GM21723 (cell line): ENCODE measurements around the gene SPEG.

Experiments
- ATAC-seq: cut with Tn5 transposase; IDR thresholded peaks from one replicate; pipeline ENCODE4 v1.9.1; 2021; ENCODE audit warnings: mild to moderate bottlenecking, moderate library complexity; ENCODE audit not compliant: unreplicated experiment

The SPEG gene

GRCh38 chr2:219441451-219442255, 7.0 kb downstream of the SPEG start:
- no peak for ATAC-seq

DNA sequence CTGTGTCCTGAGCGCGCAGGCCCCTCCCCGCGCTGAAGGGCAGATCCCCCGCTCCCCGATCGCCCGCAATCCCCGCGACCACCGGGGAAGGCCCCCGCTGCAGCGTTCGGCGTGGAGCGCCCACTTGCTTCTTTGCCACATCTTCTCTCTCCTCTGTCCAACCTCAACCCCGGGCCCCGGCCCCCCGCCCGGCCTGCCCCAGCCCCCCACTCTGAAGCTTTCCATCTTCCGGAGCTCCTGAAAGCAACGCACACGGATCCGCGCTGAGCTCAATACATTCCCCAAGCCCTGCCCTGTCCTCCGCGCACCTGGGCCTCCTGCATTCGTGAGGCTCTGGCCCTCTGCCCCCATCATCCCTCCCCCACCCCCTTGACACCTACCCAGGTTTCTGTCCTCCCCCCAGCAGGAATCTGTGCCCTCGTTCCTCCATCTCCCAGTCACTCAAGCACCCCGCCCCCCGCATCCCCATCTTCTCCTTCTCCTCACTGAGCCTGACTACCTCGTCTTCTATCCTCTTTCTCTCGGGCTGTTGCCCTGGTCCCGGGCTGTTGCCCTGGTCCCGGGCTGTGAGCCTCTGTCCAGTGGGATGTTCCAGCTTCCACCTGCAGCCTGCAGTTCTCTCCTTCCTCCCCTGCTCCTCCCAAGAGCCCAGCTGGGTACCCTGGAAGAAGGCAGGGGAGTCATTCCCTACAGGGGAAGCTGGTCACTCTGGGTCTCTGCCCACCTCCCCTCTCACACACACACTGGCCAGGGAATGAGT, 7.8 kb downstream of the SPEG start:
- no peak for ATAC-seq

DNA sequence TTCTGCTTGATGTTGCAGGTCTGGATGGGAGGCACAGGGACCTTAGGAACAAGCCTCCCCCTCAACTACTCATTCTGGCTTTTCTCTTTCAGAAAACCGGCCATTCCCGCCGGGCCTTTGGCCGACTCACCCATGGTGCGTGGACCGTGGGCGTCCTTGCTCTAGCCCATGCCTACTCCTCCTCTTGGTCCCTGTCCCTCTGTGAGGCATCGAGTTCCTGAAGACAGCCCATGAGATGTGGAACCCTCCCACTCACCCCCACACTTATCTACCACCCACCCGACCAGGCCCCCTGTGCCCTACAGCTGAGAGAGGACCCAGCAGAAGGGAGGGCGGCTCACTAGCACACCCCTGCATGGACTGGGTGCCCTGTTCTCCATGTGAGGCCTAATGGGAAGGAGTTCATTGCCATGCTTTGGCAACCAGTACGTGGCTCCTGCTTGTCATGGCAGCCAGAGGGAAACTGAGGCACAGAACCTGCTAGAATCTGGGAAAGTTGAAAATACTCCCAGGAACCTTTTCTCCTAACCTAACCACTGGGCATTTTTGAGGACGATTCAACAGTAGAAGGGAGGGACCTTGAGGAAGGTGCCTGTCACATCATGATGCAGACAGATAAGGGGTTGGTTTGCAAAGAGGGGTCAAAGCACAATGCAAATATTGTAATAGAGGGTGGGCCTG, 8.5 kb downstream of the SPEG start:
- no peak for ATAC-seq

- ATAC-seq: no peak
These were observed 9.0 kb downstream of the SPEG start for GRCh38 chr2:219443697-219444023.

GRCh38 chr2:219444566-219445091, 10.0 kb downstream of the SPEG start:
- ATAC-seq: no peak

DNA sequence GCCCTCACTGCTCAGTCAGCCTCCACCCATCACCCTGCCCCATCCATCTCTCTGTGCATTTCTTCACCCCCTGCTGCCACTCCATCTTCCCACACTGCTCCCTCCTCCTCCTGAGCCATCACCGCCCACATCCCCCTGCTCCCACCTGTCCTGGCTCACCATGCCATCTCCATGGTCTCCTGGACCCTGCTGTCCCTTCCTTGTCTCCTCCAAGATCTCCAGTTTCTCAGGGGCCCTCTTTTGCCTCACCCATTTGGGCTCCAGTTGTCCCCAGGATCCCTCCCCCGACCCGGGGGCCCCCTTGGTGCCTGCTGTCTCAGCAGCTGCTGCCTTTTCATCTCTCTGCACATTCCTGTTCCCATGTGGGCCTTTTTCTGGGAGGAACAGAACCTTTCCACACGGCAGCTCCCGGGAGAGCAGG, 10.6 kb downstream of the SPEG start:
- no peak for ATAC-seq

GRCh38 chr2:219446101-219446504, 11.5 kb downstream of the SPEG start:
- ATAC-seq: no peak

DNA sequence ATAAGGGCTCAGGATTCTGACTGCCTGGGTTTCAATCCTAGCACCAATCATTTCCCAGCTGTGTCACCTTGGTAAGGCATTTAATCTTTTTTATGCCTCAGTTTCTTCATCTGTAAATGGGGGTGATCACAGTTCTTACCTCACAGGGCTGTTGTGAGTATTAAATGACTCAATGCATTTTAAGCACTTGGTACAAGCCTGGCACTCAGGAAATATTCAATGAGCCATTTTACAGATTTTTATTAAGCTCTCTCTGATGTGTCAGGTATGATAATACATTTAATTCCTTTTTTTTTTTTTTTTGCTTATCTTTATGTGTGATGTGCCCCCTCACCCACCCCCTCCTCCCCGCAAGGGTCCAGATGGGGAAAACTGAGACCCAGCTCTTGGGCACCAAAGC, 12.0 kb downstream of the SPEG start:
- ATAC-seq: no peak

- ATAC-seq: no peak
These were observed 12.8 kb downstream of the SPEG start for GRCh38 chr2:219447242-219448098.

- no peak for ATAC-seq
These were observed 13.6 kb downstream of the SPEG start for GRCh38 chr2:219448099-219448775.

DNA sequence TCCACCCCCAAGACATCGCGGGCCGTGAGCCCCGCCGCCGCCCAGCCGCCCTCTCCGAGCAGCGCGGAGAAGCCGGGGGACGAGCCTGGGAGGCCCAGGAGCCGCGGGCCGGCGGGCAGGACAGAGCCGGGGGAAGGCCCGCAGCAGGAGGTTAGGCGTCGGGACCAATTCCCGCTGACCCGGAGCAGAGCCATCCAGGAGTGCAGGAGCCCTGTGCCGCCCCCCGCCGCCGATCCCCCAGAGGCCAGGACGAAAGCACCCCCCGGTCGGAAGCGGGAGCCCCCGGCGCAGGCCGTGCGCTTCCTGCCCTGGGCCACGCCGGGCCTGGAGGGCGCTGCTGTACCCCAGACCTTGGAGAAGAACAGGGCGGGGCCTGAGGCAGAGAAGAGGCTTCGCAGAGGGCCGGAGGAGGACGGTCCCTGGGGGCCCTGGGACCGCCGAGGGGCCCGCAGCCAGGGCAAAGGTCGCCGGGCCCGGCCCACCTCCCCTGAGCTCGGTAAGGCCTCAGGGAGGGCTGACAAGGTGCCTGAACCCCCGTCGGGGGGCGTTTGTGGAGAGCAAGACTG, 14.2 kb downstream of the SPEG start:
- no peak for ATAC-seq

DNA sequence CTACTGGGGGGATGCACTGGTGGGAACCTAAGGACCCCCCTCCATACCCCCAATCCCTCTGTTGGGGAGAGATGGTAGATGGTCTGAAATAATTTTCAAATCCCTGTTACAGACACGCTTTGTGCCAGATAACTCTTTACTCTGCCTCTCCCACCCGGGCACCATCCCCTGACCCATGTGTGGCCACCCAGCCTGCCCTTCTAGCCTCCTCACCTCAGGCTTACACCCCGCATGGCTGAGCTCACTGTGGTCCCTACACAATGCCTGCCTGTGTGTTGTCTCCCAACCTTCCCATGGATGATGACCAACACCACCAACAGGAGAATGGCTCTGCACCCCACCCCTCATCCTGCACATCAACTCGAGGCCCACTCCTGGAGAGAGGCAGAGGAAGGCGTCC, 15.0 kb downstream of the SPEG start:
- ATAC-seq: no peak

DNA sequence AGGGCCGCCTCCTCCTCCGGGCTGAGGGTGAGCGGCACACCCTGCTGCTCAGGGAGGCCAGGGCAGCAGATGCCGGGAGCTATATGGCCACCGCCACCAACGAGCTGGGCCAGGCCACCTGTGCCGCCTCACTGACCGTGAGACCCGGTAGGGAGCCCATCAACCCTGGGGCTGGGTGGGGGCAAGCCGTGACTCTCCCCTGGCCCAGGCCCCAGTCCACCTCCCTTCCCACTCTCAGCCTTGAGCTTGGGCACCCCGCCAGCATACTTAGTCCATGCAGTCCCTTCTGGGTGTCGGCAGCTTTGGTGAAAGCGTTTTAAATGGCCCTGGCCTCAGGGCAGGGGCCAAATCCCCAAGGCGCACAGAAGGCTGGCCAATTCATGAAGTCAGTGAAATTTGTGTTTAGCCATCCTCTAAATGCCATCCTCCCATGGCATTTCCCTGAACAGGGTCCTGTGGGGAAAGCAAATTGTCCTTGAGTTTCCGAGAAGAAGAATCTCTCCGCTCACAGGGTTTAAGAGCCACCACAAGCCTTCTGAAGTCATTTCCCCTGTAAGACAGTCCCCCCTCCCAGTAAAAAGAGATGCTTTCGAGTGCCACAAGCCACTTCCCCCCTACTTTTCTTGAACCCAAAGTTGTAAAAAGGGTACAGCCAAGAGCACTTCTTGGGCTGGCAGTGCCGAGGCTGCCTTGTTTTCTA, 17.2 kb downstream of the SPEG start:
- no peak for ATAC-seq

- ATAC-seq: no peak
These were observed 18.0 kb downstream of the SPEG start for GRCh38 chr2:219452361-219453317.

GRCh38 chr2:219453671-219454590, 19.3 kb downstream of the SPEG start:
- ATAC-seq: no peak

DNA sequence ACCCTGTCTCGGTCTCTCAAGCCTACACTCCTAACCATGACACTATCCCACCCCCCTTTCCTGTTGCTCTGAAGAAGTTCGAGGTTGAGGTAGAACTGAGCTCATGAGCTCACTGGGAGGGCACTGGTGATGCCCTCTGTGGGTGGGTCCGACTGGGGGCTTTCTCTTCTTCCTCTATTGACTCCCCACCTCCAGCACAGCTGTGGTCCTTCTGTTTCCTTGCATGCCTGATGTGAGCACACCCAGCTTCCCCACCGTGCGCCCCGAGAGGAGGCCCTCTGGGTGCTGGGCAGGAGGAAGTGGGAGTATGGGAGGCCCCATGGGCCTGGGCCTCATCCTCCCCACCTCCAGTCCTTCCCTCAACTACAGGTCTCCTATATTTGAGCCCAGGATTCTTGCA, 20.9 kb downstream of the SPEG start:
- no peak for ATAC-seq

- ATAC-seq: peak; percentile 56
These were observed 23.2 kb downstream of the SPEG start for GRCh38 chr2:219457784-219458369.
